GM21423 (cell line): ENCODE data around the gene IQCF2.
"Not testable (repeated sequence)": the region's sequence is repeated elsewhere in the genome, so short reads cannot be mapped to it uniquely, and the experiment has no call there.

Experiments
- ATAC-seq: cut with Tn5 transposase; IDR thresholded peaks from one replicate; pipeline ENCODE4 v1.9.1; 2021; ENCODE audit warnings: mild to moderate bottlenecking, moderate library complexity; ENCODE audit not compliant: unreplicated experiment

The IQCF2 gene

GRCh38 chr3:51860703-51861665 is at the start of gene IQCF2:
Gene IQCF2 (plus strand): TSS chr3:51861615. CDS start chr3:51861667, 52 bp downstream.
- no peak for ATAC-seq

DNA sequence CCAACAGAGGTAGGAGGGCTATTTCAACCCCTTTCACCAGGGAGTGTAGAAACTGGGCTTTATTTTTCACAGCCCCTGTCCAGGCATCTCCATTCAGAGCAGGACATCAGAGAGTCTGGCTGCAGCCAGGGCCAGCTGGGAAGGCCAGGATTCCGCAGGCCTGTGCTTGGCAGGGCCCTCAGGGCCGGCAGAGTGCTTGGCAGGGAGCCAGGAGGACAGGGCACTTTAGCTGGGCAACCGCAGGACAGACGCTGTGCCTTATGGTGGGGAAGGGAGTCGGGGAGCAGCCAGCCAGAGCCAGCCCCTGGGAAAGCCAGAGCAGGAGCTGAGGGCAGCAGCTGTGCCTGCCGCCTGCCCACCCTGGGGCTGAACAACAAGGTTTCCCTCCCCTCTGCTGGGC is 47.9 kb upstream of the IQCF2 start:
- no peak for ATAC-seq

GRCh38 chr3:51814034-51814433 is 47.4 kb upstream of the IQCF2 start:
- no peak for ATAC-seq

- no peak for ATAC-seq
Measured at GRCh38 chr3:51815614-51816013, 45.8 kb upstream of the IQCF2 start.

DNA sequence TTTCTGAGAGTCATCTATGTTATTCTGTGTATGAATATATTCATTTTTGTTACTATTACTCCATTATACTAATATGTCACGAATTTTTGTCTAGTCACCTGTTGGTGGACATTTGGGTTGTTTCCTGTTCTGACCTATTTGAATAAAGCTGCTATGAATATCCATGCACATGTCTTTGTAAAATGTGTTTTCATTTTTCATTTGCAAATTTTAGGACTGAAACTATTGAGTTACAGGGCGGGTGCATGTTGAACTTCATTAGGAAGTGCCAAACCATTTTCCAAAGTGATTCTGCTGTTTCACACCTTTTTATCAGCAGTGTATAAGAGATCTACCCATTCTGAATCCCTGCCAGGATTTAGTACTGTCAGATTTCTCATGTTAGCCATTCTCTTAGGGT is 44.7 kb upstream of the IQCF2 start:
- no peak for ATAC-seq

GRCh38 chr3:51817375-51817774 is 44.0 kb upstream of the IQCF2 start:
- no peak for ATAC-seq

GRCh38 chr3:51819151-51819550 is 42.3 kb upstream of the IQCF2 start:
- ATAC-seq = no peak

DNA sequence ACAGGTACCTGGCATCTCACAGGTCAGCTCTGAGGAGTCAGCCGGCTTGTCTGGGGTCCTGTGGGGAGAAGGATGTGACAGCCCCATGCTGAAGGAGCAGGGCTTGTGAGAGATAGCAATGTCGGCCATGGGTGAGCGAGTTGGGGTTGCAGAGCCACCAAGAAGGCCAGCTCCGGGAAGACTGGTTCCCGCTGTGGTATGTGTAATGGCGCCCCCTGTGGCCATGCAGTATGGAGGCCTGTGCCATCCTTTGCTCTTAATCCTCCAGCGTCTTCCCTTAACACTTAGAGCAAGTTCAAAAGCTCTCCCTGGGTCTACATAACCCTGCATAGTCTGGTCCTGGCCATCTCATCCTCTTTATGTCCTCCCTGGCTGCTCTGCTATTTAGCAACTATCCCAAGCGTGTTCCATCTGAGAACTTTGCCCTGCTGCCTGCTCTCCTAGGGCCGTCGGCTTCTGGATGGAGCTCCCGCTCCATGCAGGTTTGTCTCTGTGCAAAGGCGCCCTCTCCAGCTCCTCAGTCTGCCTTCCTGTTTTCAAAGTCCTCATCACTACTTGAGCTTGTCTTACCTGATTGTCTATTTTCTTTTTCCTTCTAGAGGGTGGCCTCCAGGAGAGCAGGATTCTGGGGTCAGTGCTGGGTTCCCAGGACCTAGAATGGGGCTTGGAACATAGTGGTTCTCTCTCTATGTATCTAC is 41.6 kb upstream of the IQCF2 start:
- ATAC-seq = no peak

DNA sequence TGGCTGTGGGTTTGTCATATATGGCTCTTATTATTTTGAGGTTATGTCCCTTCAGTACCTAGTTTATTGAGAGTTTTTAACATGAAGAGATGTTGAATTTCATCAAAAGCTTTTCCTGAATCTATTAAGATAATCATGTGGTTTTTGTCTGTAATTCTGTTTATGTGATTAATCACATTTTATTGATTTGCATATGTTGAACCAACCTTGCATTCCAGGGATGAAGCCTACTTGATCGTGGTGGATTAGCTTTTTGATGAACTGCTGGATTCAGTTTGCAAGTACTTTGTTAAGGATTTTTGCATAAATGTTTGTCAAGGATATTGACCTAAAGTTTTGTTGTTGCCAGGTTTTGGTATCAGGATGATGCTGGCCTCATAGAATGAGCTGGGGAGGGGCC is 33.1 kb upstream of the IQCF2 start:
- no peak for ATAC-seq

- no peak for ATAC-seq
Measured at GRCh38 chr3:51830345-51830744, 31.1 kb upstream of the IQCF2 start.

- ATAC-seq = no peak
Measured at GRCh38 chr3:51830836-51831385, 30.5 kb upstream of the IQCF2 start.

DNA sequence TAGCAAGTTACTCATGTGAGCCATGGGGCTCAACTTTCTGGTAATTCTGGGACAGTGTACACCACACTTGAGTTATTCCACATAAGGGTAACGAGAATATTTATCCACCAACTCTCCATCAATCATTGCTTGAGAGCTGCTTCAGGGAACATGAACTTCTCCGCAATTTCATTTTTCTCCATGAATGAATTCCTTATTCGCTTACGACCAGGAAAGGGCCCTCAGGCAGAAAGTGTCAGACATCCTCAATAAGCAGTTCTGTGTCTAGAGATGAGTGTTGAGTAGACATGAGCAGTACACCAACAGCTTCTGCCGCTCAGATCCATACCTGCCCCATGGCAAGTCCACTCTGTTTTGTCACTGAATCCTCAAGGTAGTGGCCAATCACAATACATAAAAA is 24.8 kb upstream of the IQCF2 start:
- no peak for ATAC-seq

GRCh38 chr3:51845129-51845528 is 16.3 kb upstream of the IQCF2 start:
- no peak for ATAC-seq

GRCh38 chr3:51855411-51855810 is 6.0 kb upstream of the IQCF2 start:
- ATAC-seq = not testable (repeated sequence)

DNA sequence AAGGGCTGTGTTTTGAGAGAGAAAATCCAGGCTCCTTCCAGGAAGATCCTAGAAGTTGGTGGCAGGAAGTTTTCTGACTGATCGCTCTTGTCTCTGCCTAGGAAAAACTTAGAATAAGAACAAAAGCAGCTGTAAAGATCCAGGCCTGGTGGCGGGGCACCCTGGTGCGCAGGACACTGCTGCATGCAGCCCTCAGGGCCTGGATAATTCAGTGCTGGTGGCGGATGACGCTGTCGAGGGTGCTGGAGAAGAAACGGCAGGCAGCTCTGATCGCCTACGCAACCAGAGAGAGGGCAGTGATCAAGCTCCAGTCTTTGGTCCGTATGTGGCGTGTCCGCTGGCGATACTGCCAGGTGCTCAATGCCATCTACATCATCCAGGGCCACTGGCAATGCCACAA is 1.5 kb downstream of the IQCF2 start:
- no peak for ATAC-seq

DNA sequence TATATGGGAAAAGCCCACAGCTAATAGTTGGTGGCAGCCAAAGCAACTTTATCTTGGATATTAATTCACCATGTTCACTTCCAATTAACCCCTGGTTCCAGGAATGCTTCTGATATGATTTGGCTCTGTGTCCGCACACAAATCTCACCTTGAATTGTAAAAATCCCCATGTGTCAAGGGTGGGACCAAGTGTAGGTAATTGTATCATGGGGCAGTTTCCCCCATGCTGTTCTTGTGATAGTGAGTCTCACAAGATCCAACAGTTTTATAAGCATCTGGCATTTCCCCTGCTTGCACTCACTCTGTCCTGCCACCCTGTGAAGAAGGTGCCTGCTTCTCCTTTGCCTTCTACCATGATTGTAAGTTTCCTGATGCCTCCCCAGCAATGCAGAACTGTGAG is 7.5 kb downstream of the IQCF2 start:
- not testable (repeated sequence) for ATAC-seq

DNA sequence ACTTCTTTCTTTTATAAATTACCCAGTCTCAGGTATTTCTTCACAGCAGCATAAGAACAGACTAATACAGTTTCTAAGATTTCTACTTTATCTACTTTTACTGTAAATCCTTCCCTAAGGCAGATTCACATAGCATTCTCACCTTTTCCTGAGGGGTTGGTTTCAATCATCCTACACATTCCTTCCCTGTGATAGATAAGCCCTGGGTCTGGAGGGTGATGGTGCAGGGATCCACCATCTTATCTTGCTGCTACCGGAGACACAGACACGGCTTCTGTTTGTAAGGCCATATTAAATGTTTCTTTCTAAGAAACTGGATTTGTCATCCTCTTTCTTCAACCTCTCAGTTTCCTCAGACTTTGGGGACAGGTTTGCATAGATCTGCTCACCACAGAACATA is 7.9 kb downstream of the IQCF2 start:
- ATAC-seq = no peak

DNA sequence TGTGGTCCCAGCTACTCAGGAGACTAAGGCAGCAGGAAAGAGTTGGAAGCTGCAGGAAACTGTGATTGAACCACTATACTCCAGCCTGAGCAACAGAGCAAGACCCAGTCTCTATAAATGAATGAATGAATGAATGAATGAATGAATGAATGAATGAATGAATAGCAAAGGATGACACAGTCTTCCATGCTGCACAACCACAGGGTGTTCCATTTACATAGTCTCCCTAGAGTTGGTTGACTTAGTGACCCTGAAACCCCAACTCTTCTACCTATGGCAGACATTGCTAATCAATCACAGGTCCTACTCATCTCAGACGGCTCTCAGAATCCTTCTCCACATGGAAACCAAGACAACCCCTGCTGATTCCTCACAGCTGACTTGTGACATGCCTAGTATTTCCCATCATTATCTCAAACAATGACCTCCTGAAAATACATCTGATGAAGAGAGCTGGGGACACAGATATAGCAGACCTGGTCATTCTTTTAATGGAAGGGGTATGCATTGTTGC is 11.9 kb downstream of the IQCF2 start:
- no peak for ATAC-seq

DNA sequence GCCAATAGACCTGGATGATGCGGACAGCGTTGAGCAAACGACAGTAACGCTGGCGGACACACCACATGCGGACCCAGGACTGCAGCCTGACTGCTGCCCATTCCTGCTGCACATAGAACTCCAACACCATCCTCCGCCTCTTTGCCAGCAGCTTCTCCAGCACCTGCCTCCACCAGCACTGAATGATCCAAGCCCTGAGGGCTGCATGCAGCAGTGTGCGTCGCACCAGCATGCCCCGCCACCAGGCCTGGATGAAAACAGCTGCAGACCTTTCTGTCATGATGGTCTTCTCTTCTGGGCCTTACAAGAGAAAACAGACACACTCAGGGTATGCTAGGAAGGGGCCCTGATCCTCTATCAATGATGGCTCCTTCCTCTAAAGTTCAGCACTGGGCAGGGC is 12.5 kb downstream of the IQCF2 start:
- no peak for ATAC-seq

DNA sequence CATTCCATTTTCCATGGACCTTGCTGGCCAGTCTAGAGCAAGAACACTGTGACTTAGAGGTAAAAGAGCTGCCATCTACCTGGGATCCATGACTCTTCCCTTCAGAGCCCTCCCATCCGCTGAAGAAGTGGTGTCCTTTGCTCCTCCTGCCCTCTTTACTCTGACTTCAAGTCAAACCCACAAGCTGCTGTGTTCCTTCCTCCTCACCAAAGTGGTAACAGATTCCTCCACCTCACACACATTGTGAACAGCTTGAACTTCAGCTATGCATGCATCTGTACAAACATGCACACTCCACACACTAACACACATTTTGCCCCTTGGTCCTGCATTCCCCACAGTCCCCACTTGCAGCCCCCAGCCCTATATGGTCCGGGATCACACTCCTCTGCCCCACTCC is 13.0 kb downstream of the IQCF2 start:
- ATAC-seq = no peak

DNA sequence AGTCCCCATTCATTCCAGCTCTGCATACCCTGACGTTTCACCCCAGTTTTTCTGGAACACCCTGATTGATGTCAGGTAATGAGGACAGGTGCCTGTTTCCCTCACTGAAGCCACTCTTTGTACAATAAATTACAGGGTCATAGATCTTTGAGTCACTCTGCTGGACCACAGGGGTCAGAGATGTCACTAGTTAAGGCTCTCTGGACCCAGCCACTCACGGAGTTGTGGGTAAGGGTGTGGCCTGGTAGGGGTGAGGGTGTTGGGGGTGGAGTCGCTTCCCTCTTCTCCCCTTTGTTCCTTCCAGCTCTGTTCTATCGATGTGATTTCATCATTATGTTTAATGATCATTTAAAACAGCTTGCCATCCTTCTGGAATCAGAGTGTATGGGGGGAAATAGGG is 13.5 kb downstream of the IQCF2 start:
- no peak for ATAC-seq

DNA sequence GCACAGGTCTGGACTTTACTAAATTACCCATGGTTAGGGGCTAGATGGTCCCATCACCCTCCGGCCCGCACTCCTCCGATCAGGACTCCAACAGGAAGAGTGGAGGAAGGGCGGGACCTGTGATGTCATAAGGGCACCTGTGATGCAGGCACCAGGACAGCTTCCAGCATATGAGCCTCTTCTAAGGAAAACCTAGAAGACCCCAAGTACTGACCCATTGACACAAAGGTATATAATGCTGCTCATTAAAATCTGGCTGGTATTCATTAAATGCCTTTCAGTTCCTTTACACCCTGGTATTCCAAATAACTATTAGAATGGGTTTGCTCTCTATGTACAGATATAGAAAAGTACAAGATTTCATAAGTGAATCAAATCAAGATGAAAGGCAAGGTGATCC is 14.1 kb downstream of the IQCF2 start, which contains the start of gene IQCF5:
Gene IQCF5, minus strand, starts transcription at position 101 of the 400 bp plus-strand sequence. Its CDS starts 70 bp downstream, at position 31.
- ATAC-seq = no peak
